ENCODE measurements around the gene ZNF789. TPM values are rescaled to one million over a fixed set of nuclear protein-coding genes. Genes with fewer than 3 reads are reported as not detected.

ZNF789 gene
- total and polyA plus RNA-seq, 2 of the 13 experiments (the other 11 are each of a cell fraction or from before 2014, with no cell fraction given), result 19.8 to 25.1 TPM

GRCh38 chr7:99499721-99500636, 27.3 kb downstream of the ZNF789 start, which contains the start of gene ZNF394 (continued):
- no peak for TF ChIP-seq ZNF318 (CRISPR knock-in tag; IDR thresholded peaks at IDR 0.05)
- TF ChIP-seq FOXC1 (CRISPR knock-in tag; IDR thresholded peaks at IDR 0.05; ENCODE audit: borderline replicate concordance), result peak; percentile 74; the same call in 1 of the 2 replicates
- TF ChIP-seq TFE3 (CRISPR knock-in tag; IDR thresholded peaks at IDR 0.05), result peak; percentile 65; the same call in 1 of the 2 replicates
- peak; percentile 98 for TF ChIP-seq HOXA3 (CRISPR knock-in tag; IDR thresholded peaks at IDR 0.05)
- TF ChIP-seq MED1 (CRISPR knock-in tag; IDR thresholded peaks at IDR 0.05), result peak; percentile 37; the same call in 1 of the 2 replicates
- TF ChIP-seq KLF12 (CRISPR knock-in tag; IDR thresholded peaks at IDR 0.05; ENCODE audit: borderline replicate concordance), result 0 out of 2 replicates have a peak, but pooled peaks have one; percentile 11
- TF ChIP-seq RBM39 (IDR thresholded peaks at IDR 0.05; ENCODE audit: low read depth, low read length, poor library complexity, severe bottlenecking), result peak; percentile 72
- peak; percentile 72; the same call in 1 of the 2 replicates for TF ChIP-seq ETV5 (CRISPR knock-in tag; IDR thresholded peaks at IDR 0.05; ENCODE audit: borderline replicate concordance)
- TF ChIP-seq HNRNPK (IDR thresholded peaks at IDR 0.05; ENCODE audit: low read depth, low read length, poor library complexity, severe bottlenecking), result no peak
- peak; percentile 96 for TF ChIP-seq GABPA (IDR thresholded peaks at IDR 0.05; ENCODE audit: low read depth, low read length)
- peak; percentile 99 for TF ChIP-seq GABPA (CRISPR knock-in tag; IDR thresholded peaks at IDR 0.05; ENCODE audit: low read depth)
- 0 out of 2 replicates have a peak, but pooled peaks have one; percentile 22 for TF ChIP-seq ZNF550 (CRISPR knock-in tag; IDR thresholded peaks at IDR 0.05; ENCODE audit: borderline replicate concordance)
- TF ChIP-seq ZSCAN5A (CRISPR knock-in tag; IDR thresholded peaks at IDR 0.05; ENCODE audit: borderline replicate concordance), result no peak; the same call in 1 of the 2 replicates
- TF ChIP-seq MYPOP (CRISPR knock-in tag; IDR thresholded peaks at IDR 0.05), result peak; percentile 31; the same call in 1 of the 2 replicates
- TF ChIP-seq ZSCAN12 (CRISPR knock-in tag; IDR thresholded peaks at IDR 0.05), result 0 out of 2 replicates have a peak, but pooled peaks have one; percentile 43

Measured in HepG2 (cell line).